PC-9 (cell line): ENCODE data around the gene AAK1. TPM values are rescaled to one million over a fixed set of nuclear protein-coding genes. Genes with fewer than 3 reads are reported as not detected.
"Not testable (repeated sequence)": the region's sequence is repeated elsewhere in the genome, so short reads cannot be mapped to it uniquely, and the experiment has no call there.

Experiments
- BruUV-seq: library from RNA; stranded (reverse); fragments of 400-500 nt; replicated peaks from 2 replicates; lab custom pipeline; 2021; lab: Mats Ljungman, UMichigan
- CTCF ChIA-PET: fragments of 300-600 bp; sonication (Branson Sonifier 250); formaldehyde crosslinking; loops from one replicate; lab custom pipeline; 2022; ENCODE audit warnings: antibody characterized with exemption; lab: Charles Lee
- POLR2A ChIA-PET: fragments of 300-600 bp; sonication (Branson Sonifier 250); formaldehyde crosslinking; loops from one replicate; lab custom pipeline; 2022; ENCODE audit warnings: antibody characterized with exemption; ENCODE audit not compliant: unreplicated experiment; lab: Charles Lee
- DNase-seq, 2 experiments: peaks; one replicate each; pipeline versions ENCODE4 v3.0.0 to v3.0.0-alpha.2; 2015 to 2022; ENCODE audit warnings: mixed read lengths in 1 of 2
- H2AFZ ChIP-seq: fragments of 200-600 bp; sonication (generic); 2 replicates; pipeline ENCODE4 v1.8.1; 2017; ENCODE audit warnings: antibody characterized with exemption
- H3F3A ChIP-seq: fragments of 200-600 bp; sonication (generic); 2 replicates; pipeline ENCODE4 v1.8.1; 2017; ENCODE audit warnings: antibody characterized with exemption, mild to moderate bottlenecking, low read depth; ENCODE audit not compliant: insufficient read depth
- H3K27ac ChIP-seq: fragments of 200-600 bp; sonication (generic); 2 replicates; pipeline ENCODE4 v1.6.1; 2016; ENCODE audit warnings: mixed run types
- H3K27me3 ChIP-seq: fragments of 200-600 bp; sonication (generic); 2 replicates; pipeline ENCODE4 v1.6.1; 2016; ENCODE audit warnings: low read depth, mixed run types; ENCODE audit not compliant: insufficient read depth
- H3K36me3 ChIP-seq: fragments of 200-600 bp; sonication (generic); 2 replicates; pipeline ENCODE4 v1.6.1; 2016; ENCODE audit warnings: low read depth, mixed run types
- H3K4me1 ChIP-seq: fragments of 200-600 bp; sonication (generic); replicated peaks from 2 replicates; pipeline ENCODE4 v1.6.1; 2016; ENCODE audit warnings: mixed run types; ENCODE audit not compliant: insufficient read depth
- H3K4me2 ChIP-seq: fragments of 200-600 bp; sonication (generic); 2 replicates; pipeline ENCODE4 v1.6.1; 2017; ENCODE audit warnings: mixed run types
- H3K4me3 ChIP-seq: fragments of 200-600 bp; sonication (generic); 2 replicates; pipeline ENCODE4 v1.6.1; 2016; ENCODE audit warnings: mixed run types
- H3K79me2 ChIP-seq: fragments of 200-600 bp; sonication (generic); 2 replicates; pipeline ENCODE4 v1.6.1; 2017; ENCODE audit warnings: low read depth, mixed run types
- H3K9me2 ChIP-seq: fragments of 200-600 bp; sonication (generic); 2 replicates; pipeline ENCODE4 v1.8.1; 2017; ENCODE audit warnings: mild to moderate bottlenecking; ENCODE audit not compliant: insufficient read depth
- H3K9me3 ChIP-seq: fragments of 200-600 bp; sonication (generic); 2 replicates; pipeline ENCODE4 v1.8.1; 2016; ENCODE audit warnings: low read depth; ENCODE audit not compliant: insufficient read depth
- H4K20me1 ChIP-seq: fragments of 200-600 bp; sonication (generic); 2 replicates; pipeline ENCODE4 v1.8.1; 2017; ENCODE audit not compliant: insufficient read depth
- CTCF ChIP-seq: fragments of 200-600 bp; sonication (generic); conservative IDR thresholded peaks from 2 replicates; pipeline ENCODE4 v1.6.1; 2017; ENCODE audit warnings: mixed run types, antibody characterized with exemption, mild to moderate bottlenecking, moderate library complexity
- EZH2 ChIP-seq: fragments of 200-600 bp; sonication (generic); IDR thresholded peaks from 2 replicates; pipeline ENCODE4 v1.8.0; 2017; ENCODE audit warnings: antibody characterized with exemption, low read depth
- intact Hi-C: fragments of 100-400 bp; cut with micrococcal nuclease; formaldehyde crosslinking; loops from one replicate; pipeline ENCODE4 v1.10.0; 2022; ENCODE audit not compliant: unreplicated experiment
- total RNA-seq: library from RNA; stranded (reverse); gene quantifications from 2 replicates; pipeline ENCODE4 v1.2.3, GENCODE V29; 2021

The AAK1 gene
- total RNA-seq, 1 experiment from 2014 or later, result 66.6 TPM

GRCh38 chr2:69612200-69612599, 31.3 kb downstream of the AAK1 start:
- Histone ChIP-seq H4K20me1 (no peaks in the 10 kb centered on the region), H3K79me2 (peaks cover 94% of the 10 kb centered on the region), H3K4me3 (no peak overlapping the region), H3F3A (peaks cover 26% of the 10 kb centered on the region), H3K4me1 (peaks cover 38% of the 10 kb centered on the region), H3K9me3 (peaks cover 5% of the 10 kb centered on the region; the same call in 1 of the 2 replicates), H3K36me3 (peaks cover 31% of the 10 kb centered on the region; the same call in 1 of the 2 replicates), H3K4me2 (no peak overlapping the region), H3K27ac (no peak overlapping the region), H3K27me3 (no peaks in the 10 kb centered on the region), H3K9me2 (no peaks in the 10 kb centered on the region), H2AFZ (no peak overlapping the region)
- ChIA-PET CTCF (no interaction called here), POLR2A (no interaction called here)
- BruUV-seq, result no TSS peak
- TF ChIP-seq CTCF (no peak), EZH2 (no peak)
- intact Hi-C loops, result no loop called here
- no peak for DNase-seq

GRCh38 chr2:69608109-69608508, 35.4 kb downstream of the AAK1 start:
- ChIA-PET CTCF (no interaction called here), POLR2A (no interaction called here)
- intact Hi-C loops, result no loop called here
- H2AFZ ChIP-seq, result no peak overlapping the region
- no peaks in the 10 kb centered on the region for H4K20me1 ChIP-seq
- H3K36me3 ChIP-seq, result peaks cover 22% of the 10 kb centered on the region; the same call in 1 of the 2 replicates
- no peak for TF ChIP-seq CTCF
- TF ChIP-seq EZH2, result no peak
- H3F3A ChIP-seq, result peaks cover 5% of the 10 kb centered on the region; the same call in 1 of the 2 replicates
- H3K79me2 ChIP-seq, result peaks cover 98% of the 10 kb centered on the region
- H3K4me3 ChIP-seq, result no peak overlapping the region
- DNase-seq, result no peak
- no peaks in the 10 kb centered on the region for H3K9me2 ChIP-seq
- no peak overlapping the region for H3K27ac ChIP-seq
- peaks cover 7% of the 10 kb centered on the region; the same call in 1 of the 2 replicates for H3K4me1 ChIP-seq
- no TSS peak for BruUV-seq
- no peaks in the 10 kb centered on the region for H3K27me3 ChIP-seq
- no peak overlapping the region for H3K4me2 ChIP-seq
- H3K9me3 ChIP-seq, result peaks cover 5% of the 10 kb centered on the region; the same call in 1 of the 2 replicates

- H3K4me2 ChIP-seq, H3F3A ChIP-seq, CTCF ChIA-PET, H2AFZ ChIP-seq, BruUV-seq, H3K4me3 ChIP-seq, H3K27me3 ChIP-seq, H3K27ac ChIP-seq, H3K9me2 ChIP-seq, intact Hi-C loops, DNase-seq, H4K20me1 ChIP-seq, H3K9me3 ChIP-seq: not testable (repeated sequence)
- peaks cover 10% of the 10 kb centered on the region; the same call in 1 of the 2 replicates for H3K36me3 ChIP-seq
- peaks cover 20% of the 10 kb centered on the region for H3K4me1 ChIP-seq
- POLR2A ChIA-PET, result interaction anchor here (0.6 kb wide), 1 partner anchor 219 kb away, joined by 7 read pairs; no protein-coding TSS in a partner anchor
- H3K79me2 ChIP-seq, result peaks cover 90% of the 10 kb centered on the region
These were observed 36.8 kb downstream of the AAK1 start for GRCh38 chr2:69606771-69607170.

GRCh38 chr2:69605284-69605683, 38.3 kb downstream of the AAK1 start:
- Histone ChIP-seq H2AFZ (no peak overlapping the region), H3K4me1 (peaks cover 33% of the 10 kb centered on the region), H4K20me1 (no peaks in the 10 kb centered on the region), H3K36me3 (peaks cover 3% of the 10 kb centered on the region; the same call in 1 of the 2 replicates), H3K27ac (no peak overlapping the region), H3K4me2 (no peak overlapping the region), H3F3A (peaks cover 20% of the 10 kb centered on the region), H3K9me3 (peaks cover 4% of the 10 kb centered on the region; the same call in 1 of the 2 replicates), H3K9me2 (no peaks in the 10 kb centered on the region), H3K4me3 (no peak overlapping the region), H3K27me3 (no peaks in the 10 kb centered on the region), H3K79me2 (peaks cover 81% of the 10 kb centered on the region)
- CTCF ChIA-PET, result no interaction called here
- DNase-seq, result no peak
- POLR2A ChIA-PET, result no interaction called here
- no TSS peak for BruUV-seq
- intact Hi-C loops, result no loop called here
- TF ChIP-seq EZH2 (no peak), CTCF (no peak)
